ENCODE results near the gene MRPL34. TPM values are rescaled to one million over a fixed set of nuclear protein-coding genes. Genes with fewer than 3 reads are reported as not detected.
A peak's percentile ranks its signal among the peaks of the same experiment; 100 is the strongest.

MRPL34 gene
- total and polyA plus RNA-seq, 9 of the 15 experiments (the other 6 are each of a cell fraction or from before 2014, with no cell fraction given) = 11.5 to 256 (median 72.5) TPM

GRCh38 chr19:17292301-17293074, 13.2 kb upstream of the MRPL34 start (continued):
- TF ChIP-seq ZNF133 (CRISPR knock-in tag; IDR thresholded peaks at IDR 0.05) (no peak), HES1 (IDR thresholded peaks at IDR 0.05; ENCODE audit: low read depth) (no peak), CHD1 (IDR thresholded peaks at IDR 0.05; ENCODE audit: low read length) (no peak), NFIC (IDR thresholded peaks at IDR 0.05) (0 out of 2 replicates have a peak, but pooled peaks have one; percentile 11), ZNF184 (CRISPR knock-in tag; IDR thresholded peaks at IDR 0.05) (no peak), ARID2 (IDR thresholded peaks at IDR 0.05) (no peak; the same call in 1 of the 2 replicates), MAFF (IDR thresholded peaks at IDR 0.05; ENCODE audit: low read length) (no peak), ZBTB34 (CRISPR knock-in tag; IDR thresholded peaks at IDR 0.05) (no peak), FUS (optimal IDR thresholded peaks at IDR 0.05; ENCODE audit: low read depth, low read length) (no peak), AFF1 (IDR thresholded peaks at IDR 0.05; ENCODE audit: low read depth in 1 of 2, partially characterized antibody in 2 of 2) (peak in 1 of 2 experiments; percentile 69), TRIM24 (IDR thresholded peaks at IDR 0.05) (no peak), JUNB (CRISPR knock-in tag; conservative IDR thresholded peaks at IDR 0.05) (no peak), IRF9 (tag; IDR thresholded peaks at IDR 0.05) (no peak), KLF10 (CRISPR knock-in tag; IDR thresholded peaks at IDR 0.05) (no peak), THRA (IDR thresholded peaks at IDR 0.05) (no peak)

Data from K562 (cell line).